Measurements from ENCODE around the gene MRPL9. TPM values are rescaled to one million over a fixed set of nuclear protein-coding genes. Genes with fewer than 3 reads are reported as not detected.
"Not testable (repeated sequence)": the region's sequence is repeated elsewhere in the genome, so short reads cannot be mapped to it uniquely, and the experiment has no call there.

The MRPL9 gene
- total RNA-seq, 2 experiments from 2014 or later: 135 to 154 TPM

GRCh38 chr1:151759241-151759640 is 4.1 kb downstream of the MRPL9 start:
- peaks cover 26% of the 10 kb centered on the region for H3K36me3 Mint-ChIP-seq
- no peak for DNase-seq
- H3K9me3 Mint-ChIP-seq: no peaks in the 10 kb centered on the region
- POLR2A ChIA-PET: no interaction called here
- CTCF ChIA-PET: interaction anchor here (1.1 to 1.5 kb wide), 2 partner anchors 26 to 165 kb away, joined by 3 read pairs; no protein-coding TSS in a partner anchor
- no peak overlapping the region for H3K4me3 Mint-ChIP-seq
- no peak overlapping the region for H3K27ac Mint-ChIP-seq
- intact Hi-C loops (cut with micrococcal nuclease): no loop called here
- peaks cover 25% of the 10 kb centered on the region for H3K4me1 Mint-ChIP-seq (ENCODE audit: low read depth)
- no peaks in the 10 kb centered on the region for H3K27me3 Mint-ChIP-seq

DNA sequence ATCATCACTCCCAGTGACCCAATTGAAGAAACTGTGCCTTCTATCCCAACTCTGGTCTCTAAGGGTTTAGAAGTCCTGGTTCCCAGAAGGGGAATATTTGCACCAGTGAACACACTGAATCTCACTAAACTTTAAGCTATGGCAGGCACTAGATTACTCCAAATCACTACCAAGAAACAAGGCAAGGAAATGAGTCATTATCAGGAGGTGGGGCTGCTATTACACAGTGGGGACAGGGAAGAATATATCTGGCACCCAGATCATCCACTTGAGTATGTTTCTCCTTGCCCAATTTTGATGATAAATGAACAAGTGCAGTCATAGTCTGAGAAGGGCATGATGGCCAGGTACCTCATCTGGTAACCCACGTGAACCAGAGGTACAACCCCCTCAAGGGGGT is 7.0 kb downstream of the MRPL9 start:
- ChIA-PET CTCF (no interaction called here), POLR2A (no interaction called here)
- Mint-ChIP-seq H3K36me3 (peaks cover 18% of the 10 kb centered on the region), H3K9me3 (no peaks in the 10 kb centered on the region), H3K27me3 (peaks cover 3% of the 10 kb centered on the region), H3K4me1 (ENCODE audit: low read depth) (peaks cover 11% of the 10 kb centered on the region), H3K4me3 (no peak overlapping the region), H3K27ac (no peak overlapping the region)
- peak; percentile 11 for DNase-seq
- intact Hi-C loops (cut with micrococcal nuclease): no loop called here

GRCh38 chr1:151741516-151741915 is 21.8 kb downstream of the MRPL9 start:
- DNase-seq: no peak
- intact Hi-C loops (cut with micrococcal nuclease): no loop called here
- Mint-ChIP-seq H3K36me3 (no peaks in the 10 kb centered on the region), H3K9me3 (peaks cover 17% of the 10 kb centered on the region), H3K4me3 (no peak overlapping the region), H3K4me1 (ENCODE audit: low read depth) (peaks cover 5% of the 10 kb centered on the region), H3K27me3 (no peaks in the 10 kb centered on the region), H3K27ac (no peak overlapping the region)
- CTCF ChIA-PET: no interaction called here
- POLR2A ChIA-PET: no interaction called here

DNA sequence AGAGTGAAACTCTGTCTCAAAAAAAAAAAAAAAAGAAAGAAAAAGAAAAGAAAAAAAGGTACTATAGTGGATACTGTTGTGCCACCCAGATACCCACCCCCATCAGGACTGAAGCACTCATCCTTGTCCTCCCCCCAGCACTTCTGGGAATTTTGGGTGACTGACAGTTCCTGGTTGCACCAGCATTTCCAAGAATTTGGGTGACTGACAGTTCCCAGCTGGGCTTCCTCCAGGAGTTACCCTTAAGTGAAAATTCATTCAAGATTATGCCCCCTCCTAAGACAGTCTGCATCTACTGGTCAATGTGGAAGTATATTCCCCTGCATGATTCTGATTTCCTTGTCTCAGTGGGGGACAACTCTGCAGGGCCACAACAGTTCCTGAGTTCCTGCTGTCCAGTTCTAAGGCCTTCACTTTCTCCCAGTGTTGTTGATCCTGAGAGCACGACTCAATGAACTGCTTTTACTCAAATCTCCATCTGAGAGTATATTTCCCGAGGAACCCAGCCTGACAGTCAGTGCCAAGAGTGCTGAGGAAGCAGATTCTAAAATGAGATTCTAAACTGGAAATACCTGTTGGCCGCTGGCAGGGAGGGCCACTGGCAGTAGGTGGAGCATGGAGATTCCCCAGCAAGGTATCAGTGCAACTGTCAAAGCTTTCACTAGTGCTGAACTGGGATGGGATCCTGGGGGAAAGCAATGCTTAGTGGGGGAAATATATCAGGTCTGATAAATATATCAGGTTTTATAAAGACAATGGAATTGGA is 23.5 kb downstream of the MRPL9 start:
- no peak for DNase-seq
- H3K27me3 Mint-ChIP-seq: no peaks in the 10 kb centered on the region
- peaks cover 5% of the 10 kb centered on the region for H3K4me1 Mint-ChIP-seq (ENCODE audit: low read depth)
- POLR2A ChIA-PET: no interaction called here
- intact Hi-C loops (cut with micrococcal nuclease): loop anchor here (5.0 to 10.0 kb wide), 2 partner anchors 98 to 295 kb away; partner anchors contain the start of gene C2CD4D
- CTCF ChIA-PET: no interaction called here
- peaks cover 17% of the 10 kb centered on the region for H3K9me3 Mint-ChIP-seq
- H3K27ac Mint-ChIP-seq: no peak overlapping the region
- H3K4me3 Mint-ChIP-seq: no peak overlapping the region
- H3K36me3 Mint-ChIP-seq: no peaks in the 10 kb centered on the region

GRCh38 chr1:151737479-151737878 is 25.8 kb downstream of the MRPL9 start:
- Mint-ChIP-seq H3K27me3 (peaks cover under 1% of the 10 kb centered on the region), H3K4me1 (ENCODE audit: low read depth) (peaks cover 5% of the 10 kb centered on the region), H3K36me3 (no peaks in the 10 kb centered on the region), H3K9me3 (peaks cover 17% of the 10 kb centered on the region), H3K4me3 (no peak overlapping the region), H3K27ac (no peak overlapping the region)
- no peak for DNase-seq
- ChIA-PET POLR2A (no interaction called here), CTCF (interaction anchor here (1.0 to 1.1 kb wide), 2 partner anchors 144 to 437 kb away, joined by 3 read pairs; no protein-coding TSS in a partner anchor)
- intact Hi-C loops (cut with micrococcal nuclease): loop anchor here (5.0 to 10.0 kb wide), 2 partner anchors 100 to 293 kb away; partner anchors contain the start of gene C2CD4D

DNA sequence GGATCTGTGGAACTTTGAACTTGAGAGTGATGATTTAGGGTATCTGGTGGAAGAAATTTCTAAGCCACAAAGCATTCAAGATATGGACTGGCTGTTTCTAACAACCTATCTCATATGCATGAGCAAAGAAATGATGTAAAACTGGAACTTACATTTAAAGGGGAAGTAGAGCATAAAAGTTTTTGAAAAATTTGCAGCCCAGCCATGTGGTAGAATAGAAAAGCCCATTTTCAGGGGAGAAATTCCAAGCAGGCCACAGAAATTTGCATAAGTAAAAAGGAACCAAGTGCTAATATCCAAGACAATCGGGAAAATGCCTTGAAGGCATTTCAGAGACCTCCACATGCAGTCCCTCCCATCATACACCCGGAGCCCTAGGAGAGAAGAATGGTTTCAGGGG is 26.3 kb downstream of the MRPL9 start:
- H3K27ac Mint-ChIP-seq: no peak overlapping the region
- H3K4me3 Mint-ChIP-seq: no peak overlapping the region
- DNase-seq: no peak
- CTCF ChIA-PET: interaction anchor here (1.0 kb wide), 1 partner anchor 143 kb away, joined by 3 read pairs; no protein-coding TSS in a partner anchor
- peaks cover 5% of the 10 kb centered on the region for H3K4me1 Mint-ChIP-seq (ENCODE audit: low read depth)
- H3K27me3 Mint-ChIP-seq: peaks cover 3% of the 10 kb centered on the region
- H3K9me3 Mint-ChIP-seq: peaks cover 17% of the 10 kb centered on the region
- intact Hi-C loops (cut with micrococcal nuclease): loop anchor here (5.0 to 10.0 kb wide), 2 partner anchors 100 to 292 kb away; partner anchors contain the start of gene C2CD4D
- POLR2A ChIA-PET: no interaction called here
- no peaks in the 10 kb centered on the region for H3K36me3 Mint-ChIP-seq

- H3K27ac Mint-ChIP-seq; H3K36me3 Mint-ChIP-seq; H3K4me3 Mint-ChIP-seq; POLR2A ChIA-PET; DNase-seq; H3K4me1 Mint-ChIP-seq (ENCODE audit: low read depth): not testable (repeated sequence)
- intact Hi-C loops (cut with micrococcal nuclease): loop anchor here (2.0 to 10.0 kb wide), 2 partner anchors 199 to 289 kb away; no protein-coding TSS in a partner anchor
- Mint-ChIP-seq H3K27me3 (peaks cover 13% of the 10 kb centered on the region), H3K9me3 (peaks cover 17% of the 10 kb centered on the region)
- CTCF ChIA-PET: interaction anchor here (0.6 to 2.8 kb wide), 15 partner anchors 10 to 362 kb away, joined by 3 to 29 read pairs (median 6); partner anchors contain the start of genes CGN, RIIAD1 and SELENBP1
Observed at GRCh38 chr1:151733995-151734394, 29.3 kb downstream of the MRPL9 start.

- no peaks in the 10 kb centered on the region for H3K4me1 Mint-ChIP-seq (ENCODE audit: low read depth)
- H3K27ac Mint-ChIP-seq: no peak overlapping the region
- no peak for DNase-seq
- no peak overlapping the region for H3K4me3 Mint-ChIP-seq
- peaks cover 17% of the 10 kb centered on the region for H3K27me3 Mint-ChIP-seq
- POLR2A ChIA-PET: no interaction called here
- CTCF ChIA-PET: interaction anchor here (0.8 to 2.8 kb wide), 6 partner anchors 10 to 289 kb away, joined by 3 to 21 read pairs (median 8); no protein-coding TSS in a partner anchor
- intact Hi-C loops (cut with micrococcal nuclease): loop anchor here (10.0 kb wide), 1 partner anchor 288 kb away; no protein-coding TSS in a partner anchor
- H3K9me3 Mint-ChIP-seq: peaks cover 16% of the 10 kb centered on the region
- H3K36me3 Mint-ChIP-seq: no peaks in the 10 kb centered on the region
Observed at GRCh38 chr1:151733126-151733525, 30.2 kb downstream of the MRPL9 start.

GRCh38 chr1:151729966-151730291 is 33.4 kb downstream of the MRPL9 start:
- no peak for DNase-seq
- peaks cover 31% of the 10 kb centered on the region for H3K27me3 Mint-ChIP-seq
- no peaks in the 10 kb centered on the region for H3K4me1 Mint-ChIP-seq (ENCODE audit: low read depth)
- no peak overlapping the region for H3K27ac Mint-ChIP-seq
- H3K36me3 Mint-ChIP-seq: no peaks in the 10 kb centered on the region
- CTCF ChIA-PET: no interaction called here
- H3K4me3 Mint-ChIP-seq: no peak overlapping the region
- POLR2A ChIA-PET: no interaction called here
- H3K9me3 Mint-ChIP-seq: no peaks in the 10 kb centered on the region
- intact Hi-C loops (cut with micrococcal nuclease): loop anchor here (10.0 kb wide), 1 partner anchor 285 kb away; no protein-coding TSS in a partner anchor

DNA sequence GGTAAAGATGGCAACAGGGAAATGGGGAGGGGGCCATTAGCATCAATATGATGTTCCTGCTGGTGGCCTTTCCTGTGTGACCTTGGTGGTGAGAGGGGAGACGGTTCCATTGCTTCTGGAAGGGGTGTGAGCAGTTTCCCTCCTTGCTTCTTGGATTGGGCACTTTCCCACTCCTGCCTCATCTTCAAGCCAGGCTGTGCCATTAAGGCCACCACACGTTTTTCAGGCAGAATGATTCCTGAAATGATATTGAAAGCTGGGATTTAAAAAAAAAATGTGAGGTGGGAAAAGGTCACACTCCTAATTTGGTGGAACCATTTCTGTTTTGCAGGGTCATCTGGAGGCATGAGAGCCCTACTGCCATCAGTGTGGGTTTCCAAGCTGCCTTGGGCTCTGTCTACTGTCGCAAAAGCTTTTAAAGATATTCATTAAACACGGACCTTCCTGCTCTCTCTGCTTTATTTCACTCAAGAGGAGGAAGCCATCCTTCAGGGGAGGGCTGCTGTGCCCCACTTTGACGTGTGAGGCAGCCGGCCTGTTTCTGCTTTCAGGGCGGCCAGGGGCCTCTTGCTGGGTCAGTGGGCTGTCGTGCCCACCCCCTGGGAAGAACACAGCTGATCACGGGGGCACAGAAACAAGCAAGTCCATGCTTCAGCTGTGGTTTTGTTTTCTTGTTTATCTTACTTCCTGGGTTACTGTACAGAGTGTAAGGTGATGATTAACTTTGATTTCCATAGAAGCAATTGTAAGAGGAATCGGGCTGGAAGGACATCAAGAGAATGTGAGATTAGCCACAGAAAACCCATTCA is 33.9 kb downstream of the MRPL9 start:
- CTCF ChIA-PET: interaction anchor here (3.0 kb wide), 1 partner anchor 108 kb away, joined by 8 read pairs; no protein-coding TSS in a partner anchor
- H3K9me3 Mint-ChIP-seq: no peaks in the 10 kb centered on the region
- H3K4me3 Mint-ChIP-seq: no peak overlapping the region
- intact Hi-C loops (cut with micrococcal nuclease): no loop called here
- no peak overlapping the region for H3K27ac Mint-ChIP-seq
- no peaks in the 10 kb centered on the region for H3K4me1 Mint-ChIP-seq (ENCODE audit: low read depth)
- no peak for DNase-seq
- POLR2A ChIA-PET: no interaction called here
- peaks cover 33% of the 10 kb centered on the region for H3K27me3 Mint-ChIP-seq
- H3K36me3 Mint-ChIP-seq: no peaks in the 10 kb centered on the region

- H3K27ac Mint-ChIP-seq: no peak overlapping the region
- intact Hi-C loops (cut with micrococcal nuclease): no loop called here
Observed at GRCh38 chr1:151728151-151729054, 34.9 kb downstream of the MRPL9 start.

More at GRCh38 chr1:151728151-151729054, 34.9 kb downstream of the MRPL9 start:
- no peaks in the 10 kb centered on the region for H3K9me3 Mint-ChIP-seq
- no peaks in the 10 kb centered on the region for H3K36me3 Mint-ChIP-seq
- peaks cover 41% of the 10 kb centered on the region for H3K27me3 Mint-ChIP-seq
- no peak overlapping the region for H3K4me3 Mint-ChIP-seq
- CTCF ChIA-PET: interaction anchor here (3.0 kb wide), 1 partner anchor 109 kb away, joined by 8 read pairs; no protein-coding TSS in a partner anchor
- H3K4me1 Mint-ChIP-seq (ENCODE audit: low read depth): no peaks in the 10 kb centered on the region
- DNase-seq: no peak
- POLR2A ChIA-PET: no interaction called here
